Nephron (organoid): ENCODE results near the gene PHAF1.

Source experiments
- H3K27ac Mint-ChIP-seq, 3 experiments: 2 replicates each; pipeline ENCODE4 v1.8.0; 2020; ENCODE audit warnings: mixed read lengths in 3 of 3, mild to moderate bottlenecking in 2 of 3, moderate library complexity in 1 of 3
- H3K27me3 Mint-ChIP-seq: 2 replicates; pipeline ENCODE4 v1.8.0; 2021; ENCODE audit warnings: low read depth, mild to moderate bottlenecking, moderate library complexity, mixed read lengths
- H3K36me3 Mint-ChIP-seq: 2 replicates; pipeline ENCODE4 v1.8.0; 2020; ENCODE audit warnings: low read depth, mixed read lengths
- H3K4me1 Mint-ChIP-seq: 2 replicates; pipeline ENCODE4 v1.8.0; 2020; ENCODE audit warnings: mixed read lengths
- H3K4me3 Mint-ChIP-seq, 3 experiments: 2 replicates each; pipeline ENCODE4 v1.8.0; 2020; ENCODE audit warnings: mild to moderate bottlenecking in 3 of 3, mixed read lengths in 3 of 3, moderate library complexity in 2 of 3
- H3K9me3 Mint-ChIP-seq: 2 replicates; pipeline ENCODE4 v1.8.0; 2020; ENCODE audit warnings: mixed read lengths
- CTCF ChIP-seq, 3 experiments: fragments of 200-600 bp; sonication (generic); IDR thresholded peaks; one replicate each; pipeline ENCODE4 v1.5.0; 2021; ENCODE audit warnings: antibody characterized with exemption in 3 of 3; ENCODE audit not compliant: unreplicated experiment in 3 of 3

The PHAF1 gene

GRCh38 chr16:67128417-67128816 is 18.7 kb downstream of the PHAF1 start:
- peaks cover 58% of the 10 kb centered on the region for H3K36me3 Mint-ChIP-seq
- peaks cover 29% of the 10 kb centered on the region for H3K4me1 Mint-ChIP-seq
- H3K9me3 Mint-ChIP-seq: no peaks in the 10 kb centered on the region
- no peak for TF ChIP-seq CTCF (IDR thresholded peaks at IDR 0.05; ENCODE audit: unreplicated experiment in 3 of 3)
- H3K27ac Mint-ChIP-seq: no peak overlapping the region
- peak overlapping the region in 1 of 3 experiments; percentile 35 for H3K4me3 Mint-ChIP-seq
- H3K27me3 Mint-ChIP-seq: no peaks in the 10 kb centered on the region

GRCh38 chr16:67128887-67129286 is 19.1 kb downstream of the PHAF1 start:
- no peak overlapping the region for H3K27ac Mint-ChIP-seq
- no peaks in the 10 kb centered on the region for H3K27me3 Mint-ChIP-seq
- TF ChIP-seq CTCF (IDR thresholded peaks at IDR 0.05; ENCODE audit: unreplicated experiment in 3 of 3): no peak
- H3K36me3 Mint-ChIP-seq: peaks cover 56% of the 10 kb centered on the region
- H3K4me1 Mint-ChIP-seq: peaks cover 29% of the 10 kb centered on the region
- no peaks in the 10 kb centered on the region for H3K9me3 Mint-ChIP-seq
- H3K4me3 Mint-ChIP-seq: no peak overlapping the region

GRCh38 chr16:67129422-67129821 is 19.7 kb downstream of the PHAF1 start:
- Mint-ChIP-seq H3K27me3 (no peaks in the 10 kb centered on the region), H3K9me3 (no peaks in the 10 kb centered on the region)
- no peak for TF ChIP-seq CTCF (IDR thresholded peaks at IDR 0.05; ENCODE audit: unreplicated experiment in 3 of 3)

GRCh38 chr16:67137605-67138004 is 27.9 kb downstream of the PHAF1 start:
- no peaks in the 10 kb centered on the region for H3K27me3 Mint-ChIP-seq
- H3K4me1 Mint-ChIP-seq: peaks cover 4% of the 10 kb centered on the region
- peaks cover 59% of the 10 kb centered on the region for H3K36me3 Mint-ChIP-seq
- H3K9me3 Mint-ChIP-seq: no peaks in the 10 kb centered on the region
- no peak for TF ChIP-seq CTCF (IDR thresholded peaks at IDR 0.05; ENCODE audit: unreplicated experiment in 3 of 3)
- H3K4me3 Mint-ChIP-seq: no peak overlapping the region
- peak overlapping the region; percentile 54 to 79 (median 68) for H3K27ac Mint-ChIP-seq

More at GRCh38 chr16:67129422-67129821, 19.7 kb downstream of the PHAF1 start:
- Mint-ChIP-seq H3K4me1 (peaks cover 29% of the 10 kb centered on the region), H3K36me3 (peaks cover 56% of the 10 kb centered on the region), H3K27ac (no peak overlapping the region), H3K4me3 (no peak overlapping the region)

- no peak overlapping the region for H3K27ac Mint-ChIP-seq
- peaks cover 4% of the 10 kb centered on the region for H3K4me1 Mint-ChIP-seq
- H3K9me3 Mint-ChIP-seq: no peaks in the 10 kb centered on the region
- TF ChIP-seq CTCF (IDR thresholded peaks at IDR 0.05; ENCODE audit: unreplicated experiment in 3 of 3): no peak
- H3K4me3 Mint-ChIP-seq: no peak overlapping the region
- H3K36me3 Mint-ChIP-seq: peaks cover 66% of the 10 kb centered on the region
- H3K27me3 Mint-ChIP-seq: no peaks in the 10 kb centered on the region
Observed at GRCh38 chr16:67141391-67141790, 31.6 kb downstream of the PHAF1 start.

- H3K4me1 Mint-ChIP-seq: peaks cover 4% of the 10 kb centered on the region
- H3K36me3 Mint-ChIP-seq: peaks cover 75% of the 10 kb centered on the region
- H3K4me3 Mint-ChIP-seq: no peak overlapping the region
- no peaks in the 10 kb centered on the region for H3K27me3 Mint-ChIP-seq
- no peak for TF ChIP-seq CTCF (IDR thresholded peaks at IDR 0.05; ENCODE audit: unreplicated experiment in 3 of 3)
- no peak overlapping the region for H3K27ac Mint-ChIP-seq
- no peaks in the 10 kb centered on the region for H3K9me3 Mint-ChIP-seq
Observed at GRCh38 chr16:67142342-67142741, 32.6 kb downstream of the PHAF1 start.
